Endodermal cell (in vitro differentiated cells): ENCODE results near the gene FLYWCH2. TPM values are rescaled to one million over a fixed set of nuclear protein-coding genes. Genes with fewer than 3 reads are reported as not detected.
A peak's percentile ranks its signal among the peaks of the same experiment; 100 is the strongest.

Experiments used
- DNase-seq: peaks from one replicate; pipeline ENCODE4 v3.0.0-alpha.2; 2017
- H3K27ac ChIP-seq: 2 replicates; pipeline ENCODE4 v1.5.1; 2013; ENCODE audit warnings: mild to moderate bottlenecking, low read depth, low read length, moderate library complexity
- H3K27me3 ChIP-seq: 2 replicates; pipeline ENCODE4 v1.6.1; 2013; ENCODE audit warnings: mild to moderate bottlenecking, low read length, moderate library complexity; ENCODE audit not compliant: insufficient read depth, control insufficient read depth, poor library complexity, severe bottlenecking
- H3K36me3 ChIP-seq: 2 replicates; pipeline ENCODE4 v1.7.0; 2013; ENCODE audit warnings: mild to moderate bottlenecking, low read length, moderate library complexity; ENCODE audit not compliant: control insufficient read depth, insufficient read depth
- H3K4me1 ChIP-seq: one replicate; pipeline ENCODE4 v1.7.0; 2013; ENCODE audit warnings: low read length; ENCODE audit not compliant: control insufficient read depth, insufficient read depth
- H3K4me3 ChIP-seq: 2 replicates; pipeline ENCODE4 v1.5.1; 2013; ENCODE audit warnings: mild to moderate bottlenecking, low read length, moderate library complexity
- H3K9ac ChIP-seq: 2 replicates; pipeline ENCODE4 v1.6.1; 2013; ENCODE audit warnings: mild to moderate bottlenecking, low read length, moderate library complexity; ENCODE audit not compliant: poor library complexity, severe bottlenecking; ENCODE audit errors: extremely low read depth
- H3K9me3 ChIP-seq: 2 replicates; pipeline ENCODE4 v1.6.1; 2013; ENCODE audit warnings: mild to moderate bottlenecking, low read length, moderate library complexity; ENCODE audit not compliant: control insufficient read depth
- H3K27ac Mint-ChIP-seq: 2 replicates; pipeline ENCODE4 v1.8.0; 2020; ENCODE audit warnings: mixed read lengths
- H3K27me3 Mint-ChIP-seq: 2 replicates; pipeline ENCODE4 v1.8.0; 2021; ENCODE audit warnings: mild to moderate bottlenecking, mixed read lengths; ENCODE audit not compliant: insufficient read depth
- H3K36me3 Mint-ChIP-seq: 2 replicates; pipeline ENCODE4 v1.8.0; 2020; ENCODE audit warnings: low read depth, mixed read lengths
- H3K4me1 Mint-ChIP-seq: 2 replicates; pipeline ENCODE4 v1.8.0; 2020; ENCODE audit warnings: mixed read lengths
- H3K4me3 Mint-ChIP-seq: 2 replicates; pipeline ENCODE4 v1.8.0; 2020; ENCODE audit warnings: mild to moderate bottlenecking, moderate library complexity, mixed read lengths
- H3K9me3 Mint-ChIP-seq: 2 replicates; pipeline ENCODE4 v1.8.0; 2020; ENCODE audit warnings: mild to moderate bottlenecking, mixed read lengths
- CTCF ChIP-seq: fragments of 200-600 bp; sonication (generic); conservative IDR thresholded peaks from 2 replicates; pipeline ENCODE4 v1.5.0; 2021; ENCODE audit warnings: antibody characterized with exemption, mild to moderate bottlenecking
- WGBS, 2 experiments: methylation state at CpG; one replicate each; pipeline versions ENCODE4 v1.1.5 to v1.1.7; 2013; ENCODE audit warnings: missing lambda C conversion rate in 2 of 2, mixed read lengths in 1 of 2; ENCODE audit not compliant: insufficient coverage in 1 of 2, insufficient read length in 1 of 2; 5-methylcytosine and 5-hydroxymethylcytosine counted together
- total RNA-seq, 2 donors: library from RNA; stranded (reverse); fragmentation: NEBNext Ultra II Directional in 1 of 2; extraction: Animal tissue kit (Norgen Biotek cat#: 25700) in 1 of 2; gene quantifications; 2 replicates in 1 of 2; 3 replicates in 1 of 2; pipeline ENCODE4 v1.2.1, GENCODE V29; 2021

FLYWCH2 gene
- total RNA-seq, 2 donors from 2014 or later, result 30.9 to 35.5 TPM

GRCh38 chr16:2904922-2905240 is 21.9 kb downstream of the FLYWCH2 start:
- DNase-seq, result no peak
- peaks cover 12% of the 10 kb centered on the region for H3K9me3 Mint-ChIP-seq
- H3K4me1 Mint-ChIP-seq, result peaks cover 4% of the 10 kb centered on the region
- Histone ChIP-seq H3K4me3 (peak overlapping the region; percentile 91), H3K9ac (peak overlapping the region; percentile 67), H3K9me3 (no peaks in the 10 kb centered on the region), H3K27me3 (no peaks in the 10 kb centered on the region), H3K27ac (peak overlapping the region; percentile 63), H3K4me1 (no peaks in the 10 kb centered on the region), H3K36me3 (no peaks in the 10 kb centered on the region)
- TF ChIP-seq CTCF, result no peak
- peaks cover 4% of the 10 kb centered on the region for H3K36me3 Mint-ChIP-seq
- H3K27me3 Mint-ChIP-seq, result peaks cover 6% of the 10 kb centered on the region
- H3K27ac Mint-ChIP-seq, result peak overlapping the region; percentile 97
- 0 to 2% methylated on average over 12 to 32 of the region's 32 CpGs for WGBS, 2 experiments
- H3K4me3 Mint-ChIP-seq, result peak overlapping the region; percentile 90

GRCh38 chr16:2905241-2905987 is 22.4 kb downstream of the FLYWCH2 start:
- peak overlapping the region; percentile 90 for H3K4me3 Mint-ChIP-seq

GRCh38 chr16:2905988-2906387 is 23.0 kb downstream of the FLYWCH2 start:
- peaks cover 4% of the 10 kb centered on the region for H3K4me1 Mint-ChIP-seq

More at GRCh38 chr16:2905241-2905987, 22.4 kb downstream of the FLYWCH2 start:
- Mint-ChIP-seq H3K27me3 (peaks cover 8% of the 10 kb centered on the region), H3K36me3 (peaks cover 1% of the 10 kb centered on the region), H3K9me3 (peaks cover 12% of the 10 kb centered on the region), H3K4me1 (peaks cover 4% of the 10 kb centered on the region), H3K27ac (peak overlapping the region; percentile 97)
- Histone ChIP-seq H3K36me3 (no peaks in the 10 kb centered on the region), H3K9ac (peak overlapping the region; percentile 67), H3K27ac (peak overlapping the region; percentile 63), H3K27me3 (no peaks in the 10 kb centered on the region), H3K9me3 (no peaks in the 10 kb centered on the region), H3K4me1 (no peaks in the 10 kb centered on the region), H3K4me3 (peak overlapping the region; percentile 91)
- WGBS, 2 experiments, result 0% methylated on average over 18 to 51 of the region's 51 CpGs
- TF ChIP-seq CTCF, result no peak
- peak; percentile 100 for DNase-seq

More at GRCh38 chr16:2905988-2906387, 23.0 kb downstream of the FLYWCH2 start:
- Histone ChIP-seq H3K36me3 (no peaks in the 10 kb centered on the region), H3K27ac (no peak overlapping the region), H3K4me3 (no peak overlapping the region), H3K27me3 (no peaks in the 10 kb centered on the region), H3K4me1 (no peaks in the 10 kb centered on the region), H3K9ac (no peak overlapping the region), H3K9me3 (no peaks in the 10 kb centered on the region)
- no peak overlapping the region for H3K4me3 Mint-ChIP-seq
- no peak overlapping the region for H3K27ac Mint-ChIP-seq
- 39 to 63% methylated on average over 9 to 12 of the region's 12 CpGs for WGBS, 2 experiments
- peaks cover 1% of the 10 kb centered on the region for H3K36me3 Mint-ChIP-seq
- H3K27me3 Mint-ChIP-seq, result peaks cover 14% of the 10 kb centered on the region
- TF ChIP-seq CTCF, result no peak
- DNase-seq, result no peak
- peaks cover 12% of the 10 kb centered on the region for H3K9me3 Mint-ChIP-seq
